ENCODE measurements around the gene JPH4.

GRCh38 chr14:23618415-23618988 lies 39.9 kb upstream of the JPH4 start:
- TF ChIP-seq CTCF (IDR thresholded peaks at IDR 0.05) (no peak), EP300 (IDR thresholded peaks at IDR 0.05) (no peak)

Measured in stomach (tissue), 4 donors.